Ovary (tissue), 3 donors: ENCODE data around the gene SLC29A3.

Experiments used
- CTCF ChIP-seq, 3 donors: fragments of 450-650 bp in 2 of 3; fragments of 200-600 bp in 1 of 3; IDR thresholded peaks; one replicate each; pipeline versions ENCODE4 v1.5.1 to v1.8.0; 2016 to 2022; ENCODE audit warnings: antibody characterized with exemption in 3 of 3, mild to moderate bottlenecking in 1 of 3
- EP300 ChIP-seq: sonication (generic); formaldehyde crosslinking; IDR thresholded peaks from one replicate; pipeline ENCODE4 v1.6.1; 2017; ENCODE audit warnings: antibody characterized with exemption
- POLR2A ChIP-seq: fragments of 450-650 bp; IDR thresholded peaks from one replicate; pipeline ENCODE4 v1.6.1; 2017; ENCODE audit warnings: antibody characterized with exemption, mild to moderate bottlenecking, moderate library complexity
- donor health status: DM: no; HTN: no; CAD: no.

DNA sequence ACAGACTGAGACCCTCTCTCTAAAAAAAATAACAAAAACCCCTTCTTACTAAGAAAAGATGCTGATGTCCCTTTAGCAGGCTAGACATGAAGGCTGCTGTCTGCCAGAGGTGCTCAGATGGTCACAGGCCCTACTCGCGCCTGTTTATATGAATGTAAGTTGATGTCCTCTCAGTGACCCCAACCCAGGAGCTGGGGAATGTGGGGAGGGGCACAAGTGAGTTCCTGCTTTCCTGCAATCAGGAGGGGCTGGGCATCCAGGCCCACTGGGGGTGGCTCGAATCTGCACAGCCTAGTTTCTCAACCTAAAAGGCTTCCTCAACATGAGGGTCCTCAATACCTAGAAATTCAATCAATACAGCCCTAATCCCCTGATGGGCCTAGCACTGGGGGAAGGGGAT lies 12.1 kb upstream of the SLC29A3 start:
- TF ChIP-seq CTCF (IDR thresholded peaks at IDR 0.05): no peak
- TF ChIP-seq POLR2A: no peak
- TF ChIP-seq EP300: no peak
